HEK293 (cell line): ENCODE measurements around the gene SUPV3L1.

ENCODE experiments used
- ATF2 ChIP-seq: fragments of 450-650 bp; formaldehyde crosslinking; IDR thresholded peaks from 2 replicates; pipeline ENCODE4 v1.5.1; 2016; ENCODE audit warnings: missing biosample characterization, missing genetic modification characterization, low read depth
- EGR2 ChIP-seq: fragments of 450-650 bp; formaldehyde crosslinking; IDR thresholded peaks from 2 replicates; pipeline ENCODE4 v1.5.1; 2016; ENCODE audit warnings: low read depth, missing biosample characterization, missing genetic modification characterization
- HOXD13 ChIP-seq: sonication (generic); formaldehyde crosslinking; IDR thresholded peaks from 2 replicates; pipeline ENCODE4 v1.8.0; 2022; ENCODE audit warnings: missing genetic modification reagents, borderline replicate concordance
- KLF9 ChIP-seq: fragments of 450-650 bp; formaldehyde crosslinking; IDR thresholded peaks from 2 replicates; pipeline ENCODE4 v1.5.1; 2016; ENCODE audit warnings: missing biosample characterization, missing genetic modification characterization, low read depth
- MEIS1 ChIP-seq: sonication (generic); formaldehyde crosslinking; IDR thresholded peaks from 2 replicates; pipeline ENCODE4 v1.8.1; 2022; ENCODE audit warnings: missing genetic modification reagents, mild to moderate bottlenecking, borderline replicate concordance
- PATZ1 ChIP-seq: fragments of 450-650 bp; formaldehyde crosslinking; IDR thresholded peaks from 2 replicates; pipeline ENCODE4 v1.5.1; 2016; ENCODE audit warnings: missing biosample characterization, missing genetic modification characterization
- SP7 ChIP-seq: fragments of 450-650 bp; formaldehyde crosslinking; IDR thresholded peaks from 2 replicates; pipeline ENCODE4 v1.5.1; 2016; ENCODE audit warnings: missing biosample characterization, missing genetic modification characterization
- ZBTB1 ChIP-seq: fragments of 450-650 bp; formaldehyde crosslinking; IDR thresholded peaks from 2 replicates; pipeline ENCODE4 v1.5.1; 2016; ENCODE audit warnings: missing biosample characterization, missing genetic modification characterization
- ZBTB21 ChIP-seq: fragments of 450-650 bp; formaldehyde crosslinking; IDR thresholded peaks from 2 replicates; pipeline ENCODE4 v1.5.1; 2017; ENCODE audit warnings: missing biosample characterization, missing genetic modification characterization
- ZBTB26 ChIP-seq: fragments of 450-650 bp; formaldehyde crosslinking; optimal IDR thresholded peaks from 2 replicates; pipeline ENCODE3; 2016; ENCODE audit warnings: missing biosample characterization, mild to moderate bottlenecking, missing genetic modification characterization
- ZFHX2 ChIP-seq: fragments of 450-650 bp; formaldehyde crosslinking; conservative IDR thresholded peaks from 2 replicates; pipeline ENCODE4 v1.5.1; 2016; ENCODE audit warnings: missing biosample characterization, missing genetic modification characterization
- ZFP3 ChIP-seq: fragments of 450-650 bp; formaldehyde crosslinking; IDR thresholded peaks from 2 replicates; pipeline ENCODE4 v1.5.1; 2016; ENCODE audit warnings: low read depth, missing biosample characterization, missing genetic modification characterization
- ZNF155 ChIP-seq: fragments of 450-650 bp; formaldehyde crosslinking; IDR thresholded peaks from 2 replicates; pipeline ENCODE4 v1.5.1; 2016; ENCODE audit warnings: missing biosample characterization, missing genetic modification characterization
- ZNF18 ChIP-seq: fragments of 450-650 bp; formaldehyde crosslinking; IDR thresholded peaks from 2 replicates; pipeline ENCODE4 v1.5.1; 2016; ENCODE audit warnings: missing biosample characterization, missing genetic modification characterization
- ZNF2 ChIP-seq: fragments of 450-650 bp; formaldehyde crosslinking; IDR thresholded peaks from 2 replicates; pipeline ENCODE4 v1.5.1; 2016; ENCODE audit warnings: missing biosample characterization, missing genetic modification characterization
- ZNF324 ChIP-seq: fragments of 450-650 bp; formaldehyde crosslinking; IDR thresholded peaks from 2 replicates; pipeline ENCODE4 v1.5.1; 2016; ENCODE audit warnings: missing biosample characterization, missing genetic modification characterization
- ZNF354C ChIP-seq: fragments of 450-650 bp; formaldehyde crosslinking; IDR thresholded peaks from 2 replicates; pipeline ENCODE4 v1.5.1; 2016; ENCODE audit warnings: missing biosample characterization, missing genetic modification characterization, low read depth, borderline replicate concordance
- ZNF501 ChIP-seq: fragments of 450-650 bp; formaldehyde crosslinking; IDR thresholded peaks from 2 replicates; pipeline ENCODE4 v1.5.1; 2016; ENCODE audit warnings: missing biosample characterization, missing genetic modification characterization
- ZNF510 ChIP-seq: fragments of 450-650 bp; formaldehyde crosslinking; IDR thresholded peaks from 2 replicates; pipeline ENCODE4 v1.5.1; 2018; ENCODE audit warnings: mild to moderate bottlenecking, missing genetic modification characterization, missing biosample characterization; ENCODE audit not compliant: insufficient replicate concordance
- ZNF521 ChIP-seq: fragments of 450-650 bp; formaldehyde crosslinking; IDR thresholded peaks from 2 replicates; pipeline ENCODE4 v1.5.1; 2017; ENCODE audit warnings: missing biosample characterization, mild to moderate bottlenecking, missing genetic modification characterization
- ZNF529 ChIP-seq: fragments of 450-650 bp; formaldehyde crosslinking; IDR thresholded peaks from 2 replicates; pipeline ENCODE4 v1.5.1; 2017; ENCODE audit warnings: missing genetic modification characterization, missing biosample characterization; ENCODE audit not compliant: insufficient replicate concordance
- ZNF561 ChIP-seq: fragments of 450-650 bp; IDR thresholded peaks from 2 replicates; pipeline ENCODE4 v1.5.1; 2018; ENCODE audit warnings: missing biosample characterization, missing genetic modification characterization, borderline replicate concordance
- ZNF571 ChIP-seq: fragments of 450-650 bp; formaldehyde crosslinking; IDR thresholded peaks from 2 replicates; pipeline ENCODE4 v1.5.0; 2017; ENCODE audit warnings: missing biosample characterization, missing genetic modification characterization
- ZNF600 ChIP-seq: fragments of 450-650 bp; formaldehyde crosslinking; IDR thresholded peaks from 2 replicates; pipeline ENCODE4 v1.5.1; 2016; ENCODE audit warnings: missing biosample characterization, missing genetic modification characterization
- ZNF629 ChIP-seq: fragments of 450-650 bp; formaldehyde crosslinking; IDR thresholded peaks from 2 replicates; pipeline ENCODE4 v1.5.1; 2017; ENCODE audit warnings: missing biosample characterization, missing genetic modification characterization
- ZNF639 ChIP-seq: fragments of 450-650 bp; formaldehyde crosslinking; IDR thresholded peaks from 2 replicates; pipeline ENCODE4 v1.5.1; 2016; ENCODE audit warnings: missing biosample characterization, missing genetic modification characterization
- ZNF692 ChIP-seq: fragments of 450-650 bp; formaldehyde crosslinking; IDR thresholded peaks from 2 replicates; pipeline ENCODE4 v1.5.1; 2016; ENCODE audit warnings: missing biosample characterization, missing genetic modification characterization
- ZNF830 ChIP-seq: fragments of 450-650 bp; IDR thresholded peaks from 2 replicates; pipeline ENCODE4 v1.5.0; 2018; ENCODE audit warnings: missing biosample characterization, missing genetic modification characterization, low read depth, mild to moderate bottlenecking, moderate library complexity
- ZNF843 ChIP-seq: fragments of 450-650 bp; formaldehyde crosslinking; IDR thresholded peaks from 2 replicates; pipeline ENCODE4 v1.5.1; 2016; ENCODE audit warnings: missing biosample characterization, missing genetic modification characterization
- ZSCAN16 ChIP-seq: fragments of 450-650 bp; formaldehyde crosslinking; IDR thresholded peaks from 2 replicates; pipeline ENCODE4 v1.5.1; 2016; ENCODE audit warnings: missing biosample characterization, missing genetic modification characterization
- ZXDB ChIP-seq: fragments of 450-650 bp; formaldehyde crosslinking; IDR thresholded peaks from 2 replicates; pipeline ENCODE4 v1.5.1; 2016; ENCODE audit warnings: missing biosample characterization, missing genetic modification characterization

SUPV3L1 gene

GRCh38 chr10:69179743-69180524, at the start of gene SUPV3L1 (continued):
- peak; percentile 78 for TF ChIP-seq ZBTB26 (tag by site-specific recombination)
- peak; percentile 99 for TF ChIP-seq ZNF639
- TF ChIP-seq ZBTB21 (tag by site-specific recombination): peak; percentile 77; the same call in 1 of the 2 replicates
- TF ChIP-seq ZNF501 (tag by site-specific recombination): peak; percentile 89; the same call in 1 of the 2 replicates
- 0 out of 2 replicates have a peak, but pooled peaks have one; percentile 11 for TF ChIP-seq ZNF18 (tag by site-specific recombination)
- TF ChIP-seq ZNF692 (tag by site-specific recombination): peak; percentile 69; the same call in 1 of the 2 replicates
- TF ChIP-seq KLF9 (tag by site-specific recombination): 0 out of 2 replicates have a peak, but pooled peaks have one; percentile 27
- TF ChIP-seq ZNF629 (tag by site-specific recombination): peak; percentile 92
- TF ChIP-seq ZSCAN16 (tag by site-specific recombination): 0 out of 2 replicates have a peak, but pooled peaks have one; percentile 22
- peak; percentile 90 for TF ChIP-seq ZXDB (tag by site-specific recombination)
- no peak; the same call in 1 of the 2 replicates for TF ChIP-seq ZNF2 (tag by site-specific recombination)
- TF ChIP-seq ZNF510 (tag by site-specific recombination): no peak
- TF ChIP-seq ZNF529: no peak
- TF ChIP-seq ZNF155 (tag by site-specific recombination): no peak
- TF ChIP-seq ZNF521 (tag by site-specific recombination): no peak
- TF ChIP-seq ZNF600 (tag by site-specific recombination): 0 out of 2 replicates have a peak, but pooled peaks have one; percentile 22
- no peak for TF ChIP-seq ZBTB1 (tag by site-specific recombination)
- TF ChIP-seq SP7 (tag by site-specific recombination): peak; percentile 90
- TF ChIP-seq MEIS1 (CRISPR knock-in tag): no peak
- no peak for TF ChIP-seq ATF2
- peak; percentile 37; the same call in 1 of the 2 replicates for TF ChIP-seq PATZ1 (tag by site-specific recombination)
- TF ChIP-seq ZNF830: no peak
- TF ChIP-seq ZNF324 (tag by site-specific recombination): peak; percentile 95
- no peak for TF ChIP-seq ZFP3 (tag by site-specific recombination)
- peak; percentile 71 for TF ChIP-seq ZFHX2 (tag by site-specific recombination)
- TF ChIP-seq ZNF354C (tag by site-specific recombination): no peak
- TF ChIP-seq ZNF571 (tag by site-specific recombination): no peak
- peak; percentile 64 for TF ChIP-seq ZNF843 (tag by site-specific recombination)
- peak; percentile 78 for TF ChIP-seq ZNF561 (tag by site-specific recombination)
- TF ChIP-seq HOXD13 (CRISPR knock-in tag): no peak
- peak; percentile 24; the same call in 1 of the 2 replicates for TF ChIP-seq EGR2
